Neutrophil (primary cell): ENCODE results near the gene MT2A.

Experiments used
- H3K27ac ChIP-seq: fragments of 200-600 bp; sonication (generic); 2 replicates; pipeline ENCODE4 v1.5.1; 2016; ENCODE audit warnings: mild to moderate bottlenecking, moderate library complexity
- H3K27me3 ChIP-seq: fragments of 200-600 bp; sonication (generic); 2 replicates; pipeline ENCODE4 v1.6.0; 2016; ENCODE audit warnings: mild to moderate bottlenecking
- H3K36me3 ChIP-seq: fragments of 200-600 bp; sonication (generic); 2 replicates; pipeline ENCODE4 v1.5.1; 2017
- H3K4me1 ChIP-seq, 2 experiments: fragments of 200-600 bp in 1 of 2; sonication (generic) in 1 of 2; 1 replicate in 1 of 2; 2 replicates in 1 of 2; pipeline versions ENCODE4 v1.5.1 to v1.6.1; 2013 to 2016; ENCODE audit warnings: low read depth in 1 of 2, low read length in 1 of 2, mild to moderate bottlenecking in 1 of 2, moderate library complexity in 1 of 2; ENCODE audit not compliant: control insufficient read depth in 1 of 2, insufficient read depth in 1 of 2
- H3K4me3 ChIP-seq, 2 experiments: fragments of 200-600 bp in 1 of 2; sonication (generic) in 1 of 2; 1 replicate in 1 of 2; 2 replicates in 1 of 2; pipeline ENCODE4 v1.5.1; 2013 to 2016; ENCODE audit warnings: low read depth in 1 of 2, low read length in 1 of 2, mild to moderate bottlenecking in 1 of 2, moderate library complexity in 1 of 2
- H3K9me3 ChIP-seq: fragments of 200-600 bp; sonication (generic); 2 replicates; pipeline ENCODE4 v1.5.1; 2016
- CTCF ChIP-seq: fragments of 200-600 bp; sonication (generic); IDR thresholded peaks from 2 replicates; pipeline ENCODE4 v1.5.1; 2016; ENCODE audit warnings: antibody characterized with exemption

The MT2A gene

DNA sequence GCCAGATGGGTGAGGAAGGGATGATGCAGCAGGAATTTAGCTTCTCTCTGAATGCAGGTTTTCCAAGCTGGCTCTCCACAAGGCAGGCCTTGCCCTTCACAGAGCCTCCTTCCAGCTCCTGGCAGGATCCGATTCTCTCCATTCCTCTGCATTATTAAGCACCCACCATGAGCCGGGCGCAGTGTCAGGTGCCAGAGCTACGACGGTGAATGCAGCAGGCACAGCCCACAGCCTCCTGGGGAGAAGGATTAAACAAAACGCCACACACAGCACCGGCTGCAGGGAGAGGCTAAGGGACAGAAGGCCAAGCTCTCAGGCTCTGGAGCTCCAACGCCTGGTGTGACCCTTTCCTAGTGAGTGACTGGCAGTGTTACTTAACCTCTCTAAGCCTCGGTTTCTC, 7.1 kb upstream of the MT2A start:
- no peak for TF ChIP-seq CTCF

DNA sequence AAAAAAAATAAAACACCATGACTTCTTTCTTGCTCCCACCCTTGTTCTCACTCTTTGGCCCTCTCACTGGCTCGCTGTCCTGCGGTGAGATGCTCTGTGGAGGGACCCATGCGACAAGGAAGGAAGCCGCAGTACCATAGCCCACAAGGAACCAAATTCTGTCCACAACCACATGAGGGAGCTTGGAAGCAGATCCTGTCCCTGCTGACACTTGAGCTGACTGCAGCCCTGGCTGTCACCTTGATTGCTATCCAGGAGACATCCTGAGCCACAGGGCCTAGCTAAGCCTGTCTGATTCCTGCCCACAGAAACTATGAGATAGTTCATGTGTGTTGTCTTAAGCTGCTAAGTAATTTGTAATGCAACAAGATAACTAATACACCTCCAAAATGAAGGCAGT, 4.8 kb upstream of the MT2A start:
- H3K9me3 ChIP-seq = no peaks in the 10 kb centered on the region
- H3K4me3 ChIP-seq = no peak overlapping the region
- no peak for TF ChIP-seq CTCF
- no peak overlapping the region for H3K27ac ChIP-seq
- H3K27me3 ChIP-seq = peaks cover 37% of the 10 kb centered on the region
- peaks cover 9% of the 10 kb centered on the region in 2 experiments for H3K4me1 ChIP-seq
- H3K36me3 ChIP-seq = no peaks in the 10 kb centered on the region

More for the DNA sequence above, 7.1 kb upstream of the MT2A start:
- H3K27ac ChIP-seq = no peak overlapping the region
- peaks cover 51% of the 10 kb centered on the region for H3K27me3 ChIP-seq
- no peak overlapping the region for H3K4me3 ChIP-seq
- H3K9me3 ChIP-seq = no peaks in the 10 kb centered on the region
- H3K4me1 ChIP-seq = no peaks in the 10 kb centered on the region
- no peaks in the 10 kb centered on the region for H3K36me3 ChIP-seq

DNA sequence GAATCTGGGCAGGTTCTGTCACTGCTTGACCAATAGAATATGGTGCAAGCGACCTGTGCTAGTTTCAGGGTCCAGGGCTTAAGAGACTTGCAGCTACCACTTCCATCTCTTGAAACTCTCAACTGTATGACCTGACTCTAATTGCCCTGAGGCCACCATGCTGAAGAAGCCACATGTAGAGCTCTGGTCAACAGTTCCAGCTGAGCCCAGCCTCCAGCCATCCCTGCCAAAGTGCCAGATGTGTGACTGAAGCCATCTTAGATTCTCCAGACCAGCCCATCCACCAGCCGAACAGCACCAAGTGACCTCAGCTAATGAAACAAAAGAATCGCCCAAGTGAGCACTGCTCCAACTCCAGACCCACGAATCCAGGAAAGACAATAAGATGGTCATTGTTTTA, 3.4 kb upstream of the MT2A start:
- Histone ChIP-seq H3K4me1 (peaks cover 23% of the 10 kb centered on the region in 2 experiments), H3K4me3 (no peak overlapping the region), H3K36me3 (no peaks in the 10 kb centered on the region), H3K27me3 (peaks cover 37% of the 10 kb centered on the region), H3K27ac (no peak overlapping the region), H3K9me3 (no peaks in the 10 kb centered on the region)
- no peak for TF ChIP-seq CTCF

DNA sequence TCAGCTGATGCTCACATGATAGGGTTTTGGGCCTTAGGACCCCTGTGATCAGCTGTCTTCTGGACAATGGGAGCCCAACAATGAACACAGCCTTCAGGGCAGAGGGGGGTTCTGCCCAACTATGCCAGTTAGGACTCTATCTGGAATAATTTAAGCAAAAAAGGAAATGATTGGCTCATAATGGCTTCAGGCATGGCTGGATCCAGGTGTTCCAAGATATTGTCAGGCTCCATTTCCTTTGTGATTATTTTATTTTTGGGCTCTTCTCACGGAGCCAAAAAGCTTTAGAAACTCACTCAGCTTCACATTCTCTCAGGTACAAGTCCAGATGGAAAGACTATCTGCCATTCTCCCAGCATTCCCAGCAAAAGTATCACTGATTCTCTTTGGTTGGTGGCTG, 2.9 kb upstream of the MT2A start:
- Histone ChIP-seq H3K9me3 (no peaks in the 10 kb centered on the region), H3K27me3 (peaks cover 32% of the 10 kb centered on the region), H3K4me3 (no peak overlapping the region), H3K27ac (no peak overlapping the region), H3K4me1 (peaks cover 26 to 27% of the 10 kb centered on the region in 2 experiments), H3K36me3 (no peaks in the 10 kb centered on the region)
- no peak for TF ChIP-seq CTCF

GRCh38 chr16:56606071-56606475, 2.3 kb upstream of the MT2A start:
- no peak for TF ChIP-seq CTCF
- H3K4me1 ChIP-seq = peaks cover 26 to 27% of the 10 kb centered on the region in 2 experiments
- H3K27ac ChIP-seq = no peak overlapping the region
- no peaks in the 10 kb centered on the region for H3K9me3 ChIP-seq
- peaks cover 26% of the 10 kb centered on the region for H3K27me3 ChIP-seq
- H3K36me3 ChIP-seq = no peaks in the 10 kb centered on the region
- H3K4me3 ChIP-seq = no peak overlapping the region
